Measurements from ENCODE around the gene MYH8.

The MYH8 gene

GRCh38 chr17:10352893-10353292 is 68.9 kb downstream of the MYH8 start:
- no peaks in the 10 kb centered on the region for H3K36me3 Mint-ChIP-seq (ENCODE audit: low read depth)
- no peak overlapping the region for H3K4me3 Mint-ChIP-seq
- H3K27me3 Mint-ChIP-seq, result peaks cover 2% of the 10 kb centered on the region
- no peaks in the 10 kb centered on the region for H3K4me1 Mint-ChIP-seq
- no peak for ATAC-seq
- no peak for DNase-seq
- H3K27ac Mint-ChIP-seq, result no peak overlapping the region
- H3K9me3 Mint-ChIP-seq, result no peaks in the 10 kb centered on the region

- no peaks in the 10 kb centered on the region for H3K36me3 Mint-ChIP-seq (ENCODE audit: low read depth)
- H3K27ac Mint-ChIP-seq, result no peak overlapping the region
- no peaks in the 10 kb centered on the region for H3K9me3 Mint-ChIP-seq
- no peak overlapping the region for H3K4me3 Mint-ChIP-seq
- DNase-seq, result no peak
- H3K4me1 Mint-ChIP-seq, result no peaks in the 10 kb centered on the region
- H3K27me3 Mint-ChIP-seq, result peaks cover 4% of the 10 kb centered on the region
- ATAC-seq, result no peak
Measured at GRCh38 chr17:10349403-10349802, 72.3 kb downstream of the MYH8 start.

GRCh38 chr17:10344816-10345215 is 76.9 kb downstream of the MYH8 start:
- no peak overlapping the region for H3K4me3 Mint-ChIP-seq
- DNase-seq (no peak), ATAC-seq (no peak)
- no peaks in the 10 kb centered on the region for H3K9me3 Mint-ChIP-seq
- no peaks in the 10 kb centered on the region for H3K36me3 Mint-ChIP-seq (ENCODE audit: low read depth)
- no peak overlapping the region for H3K27ac Mint-ChIP-seq
- H3K4me1 Mint-ChIP-seq, result no peaks in the 10 kb centered on the region
- peaks cover 8% of the 10 kb centered on the region for H3K27me3 Mint-ChIP-seq
